HG03457 (cell line): ENCODE results near the gene ATP5MG.
A peak's percentile ranks its signal among the peaks of the same experiment; 100 is the strongest.
"Not testable (repeated sequence)": the region's sequence is repeated elsewhere in the genome, so short reads cannot be mapped to it uniquely, and the experiment has no call there.

Experiments
- ATAC-seq: cut with Tn5 transposase; IDR thresholded peaks from one replicate; pipeline ENCODE4 v1.9.1; 2021; ENCODE audit warnings: moderate number of reproducible peaks; ENCODE audit not compliant: unreplicated experiment

The ATP5MG gene

GRCh38 chr11:118406599-118407166, 5.3 kb downstream of the ATP5MG start:
- no peak for ATAC-seq

DNA sequence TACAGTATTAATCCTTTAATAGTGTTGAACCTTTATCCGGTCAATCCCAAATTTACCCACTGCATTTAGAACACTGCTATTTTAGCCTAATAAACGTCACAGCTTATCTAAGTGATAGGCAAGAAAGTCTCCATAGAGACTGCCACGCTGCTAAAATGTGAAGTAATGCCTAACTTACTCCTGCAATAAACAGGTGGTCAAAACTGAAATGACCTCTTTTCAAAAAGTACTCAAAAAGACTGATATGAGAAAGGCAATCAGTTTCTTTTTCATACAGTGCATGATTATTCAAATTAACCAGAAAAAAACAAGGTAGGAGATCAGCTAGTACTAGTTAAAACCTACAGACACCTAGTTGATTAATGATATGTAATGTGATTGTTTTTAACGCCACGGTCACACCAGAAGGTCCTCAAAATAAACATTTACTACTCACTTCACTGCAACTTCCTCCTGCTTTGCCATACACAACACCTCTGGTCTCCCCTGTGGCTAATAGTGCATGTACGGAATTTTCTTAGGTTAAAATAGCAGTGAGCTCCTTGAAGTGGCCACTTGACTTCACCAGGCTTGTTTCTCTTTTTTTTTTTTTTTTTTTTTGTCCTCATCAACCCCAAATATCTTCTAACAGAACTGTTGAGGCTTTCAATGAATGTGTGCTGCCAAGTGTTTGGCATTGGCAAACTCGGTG, 8.8 kb downstream of the ATP5MG start:
- ATAC-seq = no peak

DNA sequence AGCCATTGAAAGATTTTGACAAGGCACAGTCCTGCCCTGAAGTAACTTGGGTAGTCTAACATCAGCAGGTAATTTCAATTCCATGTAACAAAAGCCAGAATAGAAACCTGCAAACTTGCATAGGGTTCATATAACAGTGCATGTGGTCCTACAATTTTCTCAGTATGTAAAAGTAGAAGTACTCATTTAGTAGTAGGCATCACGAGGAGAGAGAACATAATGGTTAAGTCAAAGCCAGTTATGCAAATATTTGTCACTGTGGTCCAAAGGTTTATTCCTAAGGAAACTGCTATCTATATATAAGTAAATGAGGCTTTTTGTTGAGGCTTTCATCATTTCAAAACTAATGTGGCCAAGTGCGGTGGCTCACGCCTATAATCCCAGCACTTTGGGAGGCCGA, 10.1 kb downstream of the ATP5MG start:
- ATAC-seq = no peak

- no peak for ATAC-seq
Measured at GRCh38 chr11:118412921-118413320, 11.5 kb downstream of the ATP5MG start.

GRCh38 chr11:118415062-118415738, 13.8 kb downstream of the ATP5MG start:
- no peak for ATAC-seq

- no peak for ATAC-seq
Measured at GRCh38 chr11:118415739-118416068, 14.3 kb downstream of the ATP5MG start.

DNA sequence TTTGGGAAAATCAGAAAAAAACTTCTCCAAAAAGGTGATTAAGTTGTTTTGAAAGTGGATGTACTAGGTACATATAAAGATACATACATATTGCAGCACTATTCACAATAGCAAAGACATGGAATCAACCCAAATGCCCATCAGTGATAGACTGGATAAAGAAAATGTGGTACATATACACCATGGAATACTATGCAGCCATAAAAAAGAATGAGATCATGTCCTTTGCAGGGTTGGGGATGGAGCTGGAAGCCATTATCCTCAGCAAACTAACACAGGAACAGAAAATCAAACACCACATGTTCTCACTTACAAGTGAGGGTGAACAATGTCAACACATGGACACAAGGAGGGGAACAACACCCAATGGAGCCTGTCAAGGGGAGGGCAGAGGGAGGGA, 15.5 kb downstream of the ATP5MG start:
- not testable (repeated sequence) for ATAC-seq

GRCh38 chr11:118417801-118418200, 16.4 kb downstream of the ATP5MG start:
- ATAC-seq = no peak

DNA sequence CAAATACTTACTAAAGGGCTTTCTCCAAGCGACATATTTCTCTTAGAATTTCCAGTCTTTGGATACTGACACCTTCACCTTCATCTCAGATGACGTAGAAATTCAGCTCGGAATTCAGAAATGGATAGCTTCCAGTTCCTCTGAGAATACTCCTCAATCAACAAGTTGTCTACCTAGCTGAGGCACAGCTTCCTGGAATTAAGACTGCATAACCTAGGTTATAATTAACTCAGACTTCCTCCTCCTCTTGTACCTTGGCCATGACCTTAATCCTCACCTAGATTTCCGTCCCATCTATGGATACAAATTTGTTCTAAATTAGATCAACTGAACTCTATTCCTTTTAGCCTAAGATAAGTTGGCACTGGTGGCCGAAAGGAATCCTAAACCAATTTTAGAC, 17.4 kb downstream of the ATP5MG start:
- no peak for ATAC-seq

DNA sequence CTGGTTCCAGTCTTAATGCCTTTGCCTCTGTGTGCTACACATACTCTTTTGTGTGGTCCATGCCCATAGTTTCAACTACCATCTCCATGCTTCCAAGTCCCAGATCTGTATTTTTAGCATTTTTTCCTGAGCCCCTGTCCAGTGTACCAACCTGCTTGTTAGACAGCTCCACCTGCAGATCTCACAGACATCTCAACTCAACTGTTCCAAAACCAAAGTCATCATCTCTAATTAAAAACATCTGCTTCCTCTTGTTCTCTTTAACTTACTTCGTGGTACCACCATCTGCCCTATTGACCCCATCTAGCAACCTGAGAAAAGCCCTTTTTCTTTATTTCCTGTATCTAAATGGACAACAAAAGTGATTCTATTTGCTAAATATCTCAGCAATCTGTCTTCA, 26.3 kb downstream of the ATP5MG start:
- ATAC-seq = no peak

- ATAC-seq = no peak
Measured at GRCh38 chr11:118430956-118431355, 29.6 kb downstream of the ATP5MG start.

DNA sequence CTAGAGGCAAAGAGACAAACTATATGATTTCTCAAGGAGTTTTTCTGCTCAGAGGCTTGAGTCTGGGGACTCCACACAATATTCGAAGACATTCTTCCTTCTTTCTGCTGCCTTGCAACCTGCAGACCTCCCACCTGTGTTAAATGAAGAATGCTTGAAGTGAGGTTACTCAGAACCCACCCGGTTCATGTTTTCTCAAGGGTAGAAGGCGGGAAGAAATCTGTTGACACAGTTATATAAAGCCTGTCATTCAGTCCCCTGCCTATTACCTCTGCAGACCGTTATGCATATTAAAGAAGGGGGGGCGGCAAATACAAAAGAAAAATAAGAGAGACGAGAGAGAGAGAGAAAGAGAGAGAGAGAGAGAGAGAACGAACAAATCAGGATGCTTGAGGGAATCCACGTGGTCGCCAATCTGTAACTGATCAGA, 32.7 kb downstream of the ATP5MG start:
- ATAC-seq = no peak

DNA sequence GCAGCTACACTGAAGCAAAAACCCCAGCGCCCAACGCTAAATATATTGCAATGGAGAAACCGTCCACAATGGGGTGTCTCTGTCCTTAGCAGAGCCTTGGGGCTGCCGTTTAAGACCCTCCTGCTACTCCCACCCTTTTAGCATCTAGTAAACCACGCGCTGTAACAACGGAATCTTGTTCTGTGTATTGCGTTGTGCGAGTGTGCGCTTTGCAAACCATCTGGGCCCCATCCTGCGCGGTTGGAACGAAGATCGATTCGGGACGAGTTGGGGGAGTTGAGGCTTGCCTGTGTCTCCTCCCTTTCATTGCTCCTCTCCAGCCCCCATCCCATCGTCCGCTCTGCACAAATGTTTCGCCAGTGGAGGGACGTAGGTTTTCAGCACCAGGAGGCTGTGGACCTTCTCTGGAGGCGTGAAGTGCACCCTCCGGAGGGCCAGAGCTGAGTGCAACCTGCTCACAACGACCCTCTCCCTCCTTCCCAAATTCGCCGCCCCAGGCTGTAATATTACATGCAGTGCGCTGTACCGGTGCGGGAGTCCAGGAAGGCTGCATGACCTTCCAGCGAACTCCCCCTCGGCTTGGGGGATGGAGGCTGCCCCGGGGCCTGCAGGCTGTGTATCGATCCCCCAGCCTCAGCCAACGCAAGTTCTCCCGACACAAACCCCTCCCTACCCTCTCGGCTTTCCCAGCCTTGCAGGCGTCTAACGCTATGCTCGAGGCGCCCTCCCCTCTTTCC, 33.3 kb downstream of the ATP5MG start:
- no peak for ATAC-seq

DNA sequence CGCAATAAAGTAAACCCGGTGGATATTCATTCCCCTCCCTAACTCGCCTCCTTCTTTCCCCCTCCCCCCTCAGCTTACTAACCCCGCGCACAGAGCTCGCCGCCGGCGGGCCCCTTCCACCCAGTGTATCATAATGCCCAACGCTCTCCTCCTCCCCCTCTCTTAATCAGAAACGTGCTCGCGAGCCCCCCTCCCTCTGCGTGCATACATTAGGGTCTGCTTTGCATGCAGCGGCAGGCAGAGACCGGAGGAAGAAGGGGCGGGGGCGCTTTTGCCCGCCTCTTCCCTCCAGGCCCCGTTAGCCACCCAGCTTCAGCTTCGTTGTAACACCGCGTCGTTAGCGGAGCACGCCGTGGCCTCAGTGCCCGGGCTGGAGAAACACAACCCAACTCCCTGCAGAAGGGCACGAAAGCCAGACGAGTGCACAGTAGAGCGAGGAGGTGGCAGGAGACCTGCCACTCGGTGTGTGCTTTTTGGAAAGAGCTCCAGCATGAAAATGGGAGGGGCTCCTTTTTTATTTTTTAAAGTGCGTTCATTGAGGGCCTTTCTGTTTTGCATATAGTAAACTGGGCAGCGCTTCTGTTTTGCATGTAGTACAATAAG, 34.0 kb downstream of the ATP5MG start:
- peak; percentile 12 for ATAC-seq

GRCh38 chr11:118435893-118436624, 34.7 kb downstream of the ATP5MG start, which contains the start of gene KMT2A:
Gene KMT2A, plus strand, starts transcription at chr11:118436492. Its CDS starts 21 bp downstream, at chr11:118436513.
- ATAC-seq = peak; percentile 42

- ATAC-seq = peak; percentile 3
Measured at GRCh38 chr11:118436639-118437207, 35.3 kb downstream of the ATP5MG start.

GRCh38 chr11:118437208-118438125, 36.1 kb downstream of the ATP5MG start:
- ATAC-seq = no peak

- ATAC-seq = no peak
Measured at GRCh38 chr11:118438314-118438931, 37.0 kb downstream of the ATP5MG start.

DNA sequence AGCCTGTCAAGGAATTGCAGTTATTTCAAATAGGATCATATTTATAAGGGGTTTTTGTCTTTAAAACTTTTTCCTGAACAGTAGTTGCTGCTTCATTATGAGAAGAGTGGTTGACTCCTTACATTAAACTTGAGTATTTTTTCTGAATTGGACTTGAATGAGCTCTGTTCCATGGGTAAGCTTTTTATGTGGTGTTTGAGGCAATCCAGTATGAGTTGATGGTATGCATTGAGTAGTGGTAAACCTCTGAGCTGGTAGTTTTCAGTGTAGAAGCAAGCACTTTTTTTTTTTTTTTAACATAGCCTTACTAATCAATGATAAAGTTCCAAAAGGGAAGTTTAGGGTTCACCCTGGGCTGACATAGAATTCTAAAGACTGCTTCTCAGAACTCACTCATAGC, 38.2 kb downstream of the ATP5MG start:
- ATAC-seq = no peak
